Bronchial epithelial cell (primary cell): ENCODE measurements around the gene DAGLB. TPM values are rescaled to one million over a fixed set of nuclear protein-coding genes. Genes with fewer than 3 reads are reported as not detected.
"Not testable (repeated sequence)": the region's sequence is repeated elsewhere in the genome, so short reads cannot be mapped to it uniquely, and the experiment has no call there.

Source experiments
- DNase-seq: peaks from one replicate; pipeline ENCODE4 v3.0.0-alpha.2; 2010; ENCODE audit warnings: low read depth
- FAIRE-seq: peaks from 2 replicates; lab custom pipeline; 2011; peaks lifted over from hg19 to GRCh38; lab: Jason Lieb, UNC
- H3K27me3 ChIP-seq: 2 replicates; pipeline ENCODE4 v1.5.1; 2011; ENCODE audit warnings: low read length; ENCODE audit not compliant: control insufficient read depth, insufficient read depth
- H3K36me3 ChIP-seq: 2 replicates; pipeline ENCODE4 v1.5.1; 2011; ENCODE audit warnings: low read length; ENCODE audit not compliant: control insufficient read depth, insufficient read depth
- H3K4me3 ChIP-seq: 2 replicates; pipeline ENCODE4 v1.5.1; 2011; ENCODE audit warnings: mild to moderate bottlenecking, low read depth, low read length, control low read depth
- total RNA-seq: library from RNA; depleted of rRNA; stranded (reverse); fragments of >200 nt; gene quantifications from 2 replicates; pipeline ENCODE4 v1.2.1, GENCODE V29; 2014
- TF ChIP-seq, protein P1 (sequence below): IDR thresholded peaks from 2 replicates; pipeline ENCODE4 v1.5.1; 2011; ENCODE audit warnings: mild to moderate bottlenecking, moderate library complexity, low read length, control low read depth, inconsistent platforms; ENCODE audit not compliant: insufficient read depth, severe bottlenecking

Gene DAGLB
- total RNA-seq, 1 donor from 2014 or later, result 27.1 TPM

DNA sequence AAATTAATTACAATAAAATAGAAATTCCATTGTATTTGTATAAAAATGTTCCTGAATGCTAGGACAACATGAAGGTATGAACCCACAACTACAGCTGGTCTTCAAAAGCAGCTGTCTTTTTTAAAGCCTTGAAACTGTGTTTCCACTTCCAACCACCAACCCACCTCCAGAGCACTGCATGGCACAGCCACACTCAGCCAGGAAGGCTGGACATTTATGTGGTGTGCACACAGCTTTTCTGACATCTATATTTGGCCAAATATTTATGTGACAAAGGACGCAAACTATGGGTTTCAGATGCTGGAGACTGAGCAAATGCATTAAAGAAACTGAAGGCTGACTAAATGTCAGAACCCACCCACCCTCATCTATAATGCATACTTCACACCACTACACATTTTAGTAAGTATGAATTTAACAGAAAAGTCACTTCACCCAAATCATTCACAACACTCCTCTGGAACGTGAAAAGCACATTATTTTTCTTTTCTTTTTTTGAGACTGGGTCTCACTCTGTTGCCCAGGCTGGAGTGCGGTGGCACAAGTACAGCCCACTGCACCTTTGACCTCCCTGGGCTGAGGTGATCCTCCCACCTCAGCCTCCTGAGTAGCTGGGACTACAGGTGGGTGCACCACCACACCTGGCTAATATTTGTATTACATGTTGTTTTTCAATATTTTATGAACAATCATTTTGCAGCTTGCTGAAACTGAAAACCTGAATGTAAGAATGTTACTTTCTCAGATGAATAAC lies 27.9 kb upstream of the DAGLB start:
- TF ChIP-seq, protein P1, sequence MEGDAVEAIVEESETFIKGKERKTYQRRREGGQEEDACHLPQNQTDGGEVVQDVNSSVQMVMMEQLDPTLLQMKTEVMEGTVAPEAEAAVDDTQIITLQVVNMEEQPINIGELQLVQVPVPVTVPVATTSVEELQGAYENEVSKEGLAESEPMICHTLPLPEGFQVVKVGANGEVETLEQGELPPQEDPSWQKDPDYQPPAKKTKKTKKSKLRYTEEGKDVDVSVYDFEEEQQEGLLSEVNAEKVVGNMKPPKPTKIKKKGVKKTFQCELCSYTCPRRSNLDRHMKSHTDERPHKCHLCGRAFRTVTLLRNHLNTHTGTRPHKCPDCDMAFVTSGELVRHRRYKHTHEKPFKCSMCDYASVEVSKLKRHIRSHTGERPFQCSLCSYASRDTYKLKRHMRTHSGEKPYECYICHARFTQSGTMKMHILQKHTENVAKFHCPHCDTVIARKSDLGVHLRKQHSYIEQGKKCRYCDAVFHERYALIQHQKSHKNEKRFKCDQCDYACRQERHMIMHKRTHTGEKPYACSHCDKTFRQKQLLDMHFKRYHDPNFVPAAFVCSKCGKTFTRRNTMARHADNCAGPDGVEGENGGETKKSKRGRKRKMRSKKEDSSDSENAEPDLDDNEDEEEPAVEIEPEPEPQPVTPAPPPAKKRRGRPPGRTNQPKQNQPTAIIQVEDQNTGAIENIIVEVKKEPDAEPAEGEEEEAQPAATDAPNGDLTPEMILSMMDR, result no peak
- H3K36me3 ChIP-seq, result peaks cover 5% of the 10 kb centered on the region
- H3K27me3 ChIP-seq, result no peaks in the 10 kb centered on the region
- no peak for DNase-seq
- no peak for FAIRE-seq
- H3K4me3 ChIP-seq, result no peak overlapping the region

DNA sequence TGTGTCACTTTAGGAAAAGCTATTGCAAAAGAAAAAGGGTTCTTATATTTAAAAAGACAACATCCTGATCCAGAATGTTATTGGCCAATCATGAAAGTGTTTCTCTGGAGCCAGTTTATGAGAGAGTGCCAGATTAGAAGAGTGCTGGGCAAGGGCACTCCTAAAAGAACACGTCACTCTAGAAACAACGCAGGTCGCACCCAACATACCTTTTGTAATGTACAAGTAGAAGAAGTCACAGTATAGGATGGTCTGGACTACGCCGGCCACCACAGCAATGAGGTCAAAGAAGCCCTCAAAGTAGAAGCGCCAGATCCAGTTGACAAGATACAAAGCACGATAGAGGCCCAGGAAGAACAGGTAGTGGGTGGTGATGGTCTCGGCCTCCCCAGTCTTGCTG lies 18.1 kb upstream of the DAGLB start:
- Histone ChIP-seq H3K4me3 (no peak overlapping the region), H3K36me3 (peaks cover 22% of the 10 kb centered on the region), H3K27me3 (no peaks in the 10 kb centered on the region)
- DNase-seq (no peak), FAIRE-seq (no peak)
- TF ChIP-seq, protein P1, result no peak

- FAIRE-seq, H3K27me3 ChIP-seq, H3K4me3 ChIP-seq, DNase-seq: not testable (repeated sequence)
- H3K36me3 ChIP-seq, result peaks cover 15% of the 10 kb centered on the region
Measured at GRCh38 chr7:6463609-6464008, 15.9 kb upstream of the DAGLB start.

DNA sequence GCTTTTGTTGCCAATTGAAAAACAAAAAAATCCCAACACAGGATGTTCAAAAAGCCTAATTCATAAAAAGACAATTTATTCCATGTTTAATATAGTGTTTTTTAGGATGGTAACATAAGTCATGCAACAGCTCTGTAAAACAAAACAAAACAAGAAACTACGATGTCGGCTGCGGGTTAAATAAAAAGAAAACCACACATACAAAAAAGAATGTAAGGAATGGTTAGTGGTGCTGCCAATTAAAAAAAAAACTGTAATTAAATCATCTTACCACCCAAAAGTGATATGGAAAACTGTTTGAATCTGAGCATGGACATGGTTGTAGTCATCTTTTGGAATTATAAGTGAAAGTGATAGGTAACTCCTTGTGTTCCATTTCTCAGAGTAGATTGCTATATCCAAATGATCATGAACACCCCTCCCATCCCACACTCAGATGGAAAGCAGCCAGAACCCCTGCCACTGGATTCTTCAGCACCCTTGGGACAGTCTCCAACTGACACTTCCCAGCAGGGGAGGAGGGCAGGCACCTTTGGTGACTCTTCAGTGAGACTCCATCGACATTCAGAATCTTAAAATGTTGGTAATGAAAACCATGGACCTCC lies 14.3 kb upstream of the DAGLB start:
- DNase-seq (no peak), FAIRE-seq (no peak)
- peaks cover 13% of the 10 kb centered on the region for H3K36me3 ChIP-seq
- H3K4me3 ChIP-seq, result no peak overlapping the region
- no peaks in the 10 kb centered on the region for H3K27me3 ChIP-seq
- TF ChIP-seq, protein P1, result no peak

DNA sequence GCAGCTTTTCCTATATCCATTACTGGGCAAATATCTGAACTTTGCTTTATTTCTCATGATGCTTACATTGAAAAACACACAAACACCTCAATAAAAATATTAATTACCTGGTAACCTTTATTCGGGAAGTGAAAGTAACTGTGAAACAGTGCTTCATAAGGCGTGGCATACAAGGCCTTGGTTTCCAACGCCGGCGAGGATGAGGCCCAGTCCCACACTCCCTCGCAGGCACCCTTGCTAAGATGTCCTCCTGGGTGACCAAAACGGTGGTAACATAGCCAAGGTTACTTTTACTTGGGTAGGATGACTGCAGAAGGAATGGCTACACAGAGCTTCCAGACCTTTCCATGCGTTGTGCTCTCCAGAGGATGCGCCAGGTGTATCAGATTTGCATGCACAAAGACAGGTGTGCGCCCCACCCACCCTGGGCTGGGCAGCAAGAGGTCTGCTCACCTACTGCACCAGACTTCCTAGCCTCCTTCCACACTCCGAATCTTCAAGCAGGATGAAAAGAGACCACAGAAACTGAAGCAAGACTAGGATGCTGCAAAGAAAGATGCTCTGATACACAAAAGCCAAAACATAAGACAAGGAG lies 13.3 kb upstream of the DAGLB start:
- H3K36me3 ChIP-seq, result peaks cover 7% of the 10 kb centered on the region
- no peak for DNase-seq
- TF ChIP-seq, protein P1, result no peak
- FAIRE-seq, result no peak
- H3K27me3 ChIP-seq, result no peaks in the 10 kb centered on the region
- no peak overlapping the region for H3K4me3 ChIP-seq

DNA sequence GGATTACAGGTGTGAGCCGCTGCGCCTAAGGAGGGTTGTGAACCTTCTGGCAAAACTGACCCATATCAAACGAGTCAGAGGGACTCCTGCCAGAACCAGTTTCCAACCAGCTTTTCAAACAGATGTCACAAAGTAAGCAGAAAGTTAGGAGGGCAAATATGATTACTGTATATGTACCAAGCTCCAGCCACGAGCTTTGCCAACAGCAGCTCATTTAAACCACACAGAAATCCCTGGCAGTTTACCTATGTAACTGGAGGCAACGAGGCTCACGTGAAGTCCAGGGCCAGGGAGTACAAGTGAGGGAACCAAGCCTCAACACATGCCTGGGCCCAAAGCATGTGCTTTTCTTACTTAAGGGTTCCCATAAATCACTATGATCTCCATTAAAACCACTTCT lies 12.5 kb upstream of the DAGLB start:
- Histone ChIP-seq H3K27me3 (no peaks in the 10 kb centered on the region), H3K36me3 (peaks cover 3% of the 10 kb centered on the region), H3K4me3 (no peak overlapping the region)
- FAIRE-seq (no peak), DNase-seq (no peak)
- TF ChIP-seq, protein P1, result no peak

GRCh38 chr7:6458676-6459075 lies 10.9 kb upstream of the DAGLB start:
- DNase-seq, FAIRE-seq: not testable (repeated sequence)

More at GRCh38 chr7:6458676-6459075, 10.9 kb upstream of the DAGLB start:
- H3K27me3 ChIP-seq, H3K4me3 ChIP-seq, H3K36me3 ChIP-seq: not testable (repeated sequence)
